ENCODE measurements around the gene VWA3B.

VWA3B gene

GRCh38 chr2:98295721-98296414 is 208.9 kb downstream of the VWA3B start:
- Histone ChIP-seq H3K4me1 (ENCODE audit: control insufficient read depth in 2 of 2, insufficient read depth in 1 of 2, low read depth in 1 of 2, low read length in 2 of 2) (peaks cover 2 to 4% of the 10 kb centered on the region in 2 donors), H3K4me2 (ENCODE audit: insufficient read depth, low read length, poor library complexity, severe bottlenecking) (no peak overlapping the region), H2BK12ac (ENCODE audit: low read length) (no peak overlapping the region), H2BK5ac (ENCODE audit: low read length) (no peak overlapping the region), H4K8ac (ENCODE audit: low read depth, low read length) (no peak overlapping the region), H3K4ac (ENCODE audit: low read length) (no peak overlapping the region), H3K27ac (replicated peaks; ENCODE audit: low read length) (no peak overlapping the region), H3K79me1 (ENCODE audit: low read depth, low read length) (no peaks in the 10 kb centered on the region), H3K14ac (ENCODE audit: low read length) (no peak overlapping the region), H3K27me3 (ENCODE audit: control insufficient read depth in 3 of 3, insufficient read depth in 3 of 3, low read depth in 1 of 3, low read length in 3 of 3) (no peaks in the 10 kb centered on the region), H3K23ac (ENCODE audit: low read depth, low read length, poor library complexity) (no peak overlapping the region), H2BK120ac (ENCODE audit: low read depth, low read length) (no peak overlapping the region), H3K9ac (ENCODE audit: low read depth, low read length, poor library complexity) (no peak overlapping the region), H2BK15ac (ENCODE audit: low read length) (no peak overlapping the region), H3K18ac (ENCODE audit: low read length) (no peak overlapping the region), H3K9me3 (replicated peaks in 1 of 2; ENCODE audit: control insufficient read depth in 2 of 2, insufficient read depth in 1 of 2, low read depth in 1 of 2, low read length in 2 of 2) (no peaks in the 10 kb centered on the region), H4K91ac (ENCODE audit: low read depth, low read length, poor library complexity) (no peak overlapping the region), H2AFZ (ENCODE audit: low read length) (no peak overlapping the region), H3K4me3 (ENCODE audit: low read length in 2 of 2) (no peak overlapping the region), H2AK5ac (ENCODE audit: low read depth, low read length) (no peak overlapping the region), H3K36me3 (replicated peaks in 1 of 2; ENCODE audit: control insufficient read depth in 2 of 2, insufficient read depth in 2 of 2, low read length in 2 of 2) (no peaks in the 10 kb centered on the region)
- no CpG with 5 or more reads among the region's 9 CpGs for WGBS, 2 donors (ENCODE audit: extremely low coverage in 2 of 2, insufficient read length in 2 of 2, insufficient replicate concordance in 1 of 2)
- no peak for DNase-seq (ENCODE audit: low spot score)

DNA sequence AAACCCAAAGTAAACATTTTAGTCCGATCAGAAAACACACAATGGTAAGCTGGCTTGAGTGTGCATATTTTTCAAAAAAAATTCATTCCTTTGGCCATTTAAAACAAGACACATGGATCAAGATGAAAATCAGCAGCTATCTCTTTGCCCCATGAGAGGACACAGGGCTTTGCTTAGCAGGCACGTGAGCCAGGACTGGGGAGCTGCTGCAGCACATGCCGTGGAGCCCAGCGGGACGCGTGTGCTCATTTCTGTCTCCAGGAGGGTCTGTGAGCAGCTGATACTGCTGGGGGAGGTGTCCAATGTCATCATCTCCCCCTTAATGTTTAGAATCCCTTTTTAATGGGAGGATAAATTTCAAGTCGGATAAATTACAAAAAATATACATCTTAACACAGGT is 209.5 kb downstream of the VWA3B start:
- no peak overlapping the region for H3K9ac ChIP-seq (ENCODE audit: low read depth, low read length, poor library complexity)
- no peak overlapping the region for H2BK15ac ChIP-seq (ENCODE audit: low read length)
- no peak overlapping the region for H3K23ac ChIP-seq (ENCODE audit: low read depth, low read length, poor library complexity)
- no peak overlapping the region for H3K18ac ChIP-seq (ENCODE audit: low read length)
- H3K4me3 ChIP-seq (ENCODE audit: low read length in 2 of 2): no peak overlapping the region
- H3K36me3 ChIP-seq (replicated peaks in 1 of 2; ENCODE audit: control insufficient read depth in 2 of 2, insufficient read depth in 2 of 2, low read length in 2 of 2): no peaks in the 10 kb centered on the region
- H2BK120ac ChIP-seq (ENCODE audit: low read depth, low read length): no peak overlapping the region
- H2AK5ac ChIP-seq (ENCODE audit: low read depth, low read length): no peak overlapping the region
- no peak overlapping the region for H3K14ac ChIP-seq (ENCODE audit: low read length)
- DNase-seq (ENCODE audit: low spot score): no peak
- no peak overlapping the region for H3K4me2 ChIP-seq (ENCODE audit: insufficient read depth, low read length, poor library complexity, severe bottlenecking)
- no peak overlapping the region for H4K91ac ChIP-seq (ENCODE audit: low read depth, low read length, poor library complexity)
- H3K27ac ChIP-seq (replicated peaks; ENCODE audit: low read length): no peak overlapping the region
- no peak overlapping the region for H2BK12ac ChIP-seq (ENCODE audit: low read length)
- peaks cover 2 to 4% of the 10 kb centered on the region in 2 donors for H3K4me1 ChIP-seq (ENCODE audit: control insufficient read depth in 2 of 2, insufficient read depth in 1 of 2, low read depth in 1 of 2, low read length in 2 of 2)
- H3K27me3 ChIP-seq (ENCODE audit: control insufficient read depth in 3 of 3, insufficient read depth in 3 of 3, low read depth in 1 of 3, low read length in 3 of 3): no peaks in the 10 kb centered on the region
- H3K9me3 ChIP-seq (replicated peaks in 1 of 2; ENCODE audit: control insufficient read depth in 2 of 2, insufficient read depth in 1 of 2, low read depth in 1 of 2, low read length in 2 of 2): no peaks in the 10 kb centered on the region
- no peak overlapping the region for H3K4ac ChIP-seq (ENCODE audit: low read length)
- no peak overlapping the region for H2BK5ac ChIP-seq (ENCODE audit: low read length)
- H4K8ac ChIP-seq (ENCODE audit: low read depth, low read length): no peak overlapping the region
- H3K79me1 ChIP-seq (ENCODE audit: low read depth, low read length): no peaks in the 10 kb centered on the region
- H2AFZ ChIP-seq (ENCODE audit: low read length): no peak overlapping the region
- WGBS, 2 donors (ENCODE audit: extremely low coverage in 2 of 2, insufficient read length in 2 of 2, insufficient replicate concordance in 1 of 2): no CpG with 5 or more reads among the region's 7 CpGs

DNA sequence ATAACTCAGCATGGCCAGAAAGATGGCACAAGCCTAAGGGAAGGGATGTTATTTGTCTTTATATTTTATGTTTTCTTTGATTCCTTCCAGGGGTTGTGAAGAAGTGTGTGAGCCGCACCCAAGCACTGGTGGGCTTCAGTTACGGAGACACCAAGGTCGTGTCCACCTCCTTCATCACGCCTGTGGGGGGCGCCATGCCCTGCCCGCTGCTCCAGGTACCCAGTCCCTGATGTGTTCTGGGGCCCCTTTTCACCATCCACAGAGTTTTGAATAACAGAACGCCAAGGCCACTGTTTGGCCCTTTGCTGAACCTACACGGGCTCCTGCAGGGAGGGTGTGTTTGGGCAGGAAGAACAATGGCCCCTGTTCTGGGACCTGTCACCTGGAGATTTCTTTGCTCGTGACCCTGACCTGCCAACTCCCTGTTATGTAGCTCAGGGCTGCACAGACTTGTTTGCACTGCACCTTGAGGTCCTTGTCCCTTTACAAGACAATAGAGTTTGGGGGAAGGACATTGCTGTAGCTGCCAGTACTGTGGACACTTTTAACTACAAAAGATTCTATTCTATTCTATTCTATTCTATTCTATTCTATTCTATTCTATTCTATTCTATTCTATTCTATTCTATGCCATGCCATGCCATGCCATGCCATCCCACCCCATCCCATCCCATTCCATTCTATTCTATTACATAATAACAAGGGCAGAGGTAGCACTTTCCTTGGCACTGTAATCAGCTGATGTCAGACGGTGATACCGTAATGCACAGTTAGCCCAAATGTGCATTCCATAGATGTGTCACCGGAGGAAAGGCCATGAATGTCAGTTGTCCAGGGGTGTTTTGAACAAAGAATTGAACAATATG is 211.1 kb downstream of the VWA3B start:
- H3K79me1 ChIP-seq (ENCODE audit: low read depth, low read length): no peaks in the 10 kb centered on the region
- H3K27ac ChIP-seq (replicated peaks; ENCODE audit: low read length): no peak overlapping the region
- H3K23ac ChIP-seq (ENCODE audit: low read depth, low read length, poor library complexity): no peak overlapping the region
- no peak overlapping the region for H3K4ac ChIP-seq (ENCODE audit: low read length)
- H4K8ac ChIP-seq (ENCODE audit: low read depth, low read length): no peak overlapping the region
- H2BK15ac ChIP-seq (ENCODE audit: low read length): no peak overlapping the region
- H3K27me3 ChIP-seq (ENCODE audit: control insufficient read depth in 3 of 3, insufficient read depth in 3 of 3, low read depth in 1 of 3, low read length in 3 of 3): no peaks in the 10 kb centered on the region
- WGBS, 2 donors (ENCODE audit: extremely low coverage in 2 of 2, insufficient read length in 2 of 2, insufficient replicate concordance in 1 of 2): no CpG with 5 or more reads among the region's 12 CpGs
- H3K14ac ChIP-seq (ENCODE audit: low read length): no peak overlapping the region
- no peaks in the 10 kb centered on the region for H3K36me3 ChIP-seq (replicated peaks in 1 of 2; ENCODE audit: control insufficient read depth in 2 of 2, insufficient read depth in 2 of 2, low read length in 2 of 2)
- no peak overlapping the region for H2AFZ ChIP-seq (ENCODE audit: low read length)
- H4K91ac ChIP-seq (ENCODE audit: low read depth, low read length, poor library complexity): no peak overlapping the region
- H2BK120ac ChIP-seq (ENCODE audit: low read depth, low read length): no peak overlapping the region
- H3K4me1 ChIP-seq (ENCODE audit: control insufficient read depth in 2 of 2, insufficient read depth in 1 of 2, low read depth in 1 of 2, low read length in 2 of 2): peaks cover 2 to 4% of the 10 kb centered on the region in 2 donors
- H3K9me3 ChIP-seq (replicated peaks in 1 of 2; ENCODE audit: control insufficient read depth in 2 of 2, insufficient read depth in 1 of 2, low read depth in 1 of 2, low read length in 2 of 2): no peaks in the 10 kb centered on the region
- H2BK12ac ChIP-seq (ENCODE audit: low read length): no peak overlapping the region
- no peak overlapping the region for H3K4me2 ChIP-seq (ENCODE audit: insufficient read depth, low read length, poor library complexity, severe bottlenecking)
- no peak overlapping the region for H3K9ac ChIP-seq (ENCODE audit: low read depth, low read length, poor library complexity)
- no peak overlapping the region for H2AK5ac ChIP-seq (ENCODE audit: low read depth, low read length)
- H2BK5ac ChIP-seq (ENCODE audit: low read length): no peak overlapping the region
- DNase-seq (ENCODE audit: low spot score): no peak
- H3K18ac ChIP-seq (ENCODE audit: low read length): no peak overlapping the region
- no peak overlapping the region for H3K4me3 ChIP-seq (ENCODE audit: low read length in 2 of 2)

GRCh38 chr2:98298683-98299164 is 211.8 kb downstream of the VWA3B start:
- Histone ChIP-seq H3K4ac (ENCODE audit: low read length) (no peak overlapping the region), H2BK120ac (ENCODE audit: low read depth, low read length) (no peak overlapping the region), H3K4me2 (ENCODE audit: insufficient read depth, low read length, poor library complexity, severe bottlenecking) (no peak overlapping the region), H3K4me3 (ENCODE audit: low read length in 2 of 2) (no peak overlapping the region), H3K79me1 (ENCODE audit: low read depth, low read length) (no peaks in the 10 kb centered on the region), H3K36me3 (replicated peaks in 1 of 2; ENCODE audit: control insufficient read depth in 2 of 2, insufficient read depth in 2 of 2, low read length in 2 of 2) (no peaks in the 10 kb centered on the region), H2AK5ac (ENCODE audit: low read depth, low read length) (no peak overlapping the region), H3K9me3 (replicated peaks in 1 of 2; ENCODE audit: control insufficient read depth in 2 of 2, insufficient read depth in 1 of 2, low read depth in 1 of 2, low read length in 2 of 2) (no peaks in the 10 kb centered on the region), H3K23ac (ENCODE audit: low read depth, low read length, poor library complexity) (no peak overlapping the region), H2BK15ac (ENCODE audit: low read length) (no peak overlapping the region), H4K91ac (ENCODE audit: low read depth, low read length, poor library complexity) (no peak overlapping the region), H3K4me1 (ENCODE audit: control insufficient read depth in 2 of 2, insufficient read depth in 1 of 2, low read depth in 1 of 2, low read length in 2 of 2) (peaks cover 2 to 4% of the 10 kb centered on the region in 2 donors), H4K8ac (ENCODE audit: low read depth, low read length) (no peak overlapping the region), H3K14ac (ENCODE audit: low read length) (no peak overlapping the region), H3K18ac (ENCODE audit: low read length) (no peak overlapping the region), H2AFZ (ENCODE audit: low read length) (no peak overlapping the region), H3K9ac (ENCODE audit: low read depth, low read length, poor library complexity) (no peak overlapping the region), H3K27ac (replicated peaks; ENCODE audit: low read length) (no peak overlapping the region), H2BK12ac (ENCODE audit: low read length) (no peak overlapping the region), H3K27me3 (ENCODE audit: control insufficient read depth in 3 of 3, insufficient read depth in 3 of 3, low read depth in 1 of 3, low read length in 3 of 3) (no peaks in the 10 kb centered on the region), H2BK5ac (ENCODE audit: low read length) (no peak overlapping the region)
- DNase-seq (ENCODE audit: low spot score): no peak
- no CpG with 5 or more reads among the region's 6 CpGs for WGBS, 2 donors (ENCODE audit: extremely low coverage in 2 of 2, insufficient read length in 2 of 2, insufficient replicate concordance in 1 of 2)

Data from neuronal stem cell (in vitro differentiated cells).